GM19240 (cell line): Measurements from ENCODE around the gene ABCA6.
"Not testable (repeated sequence)": the region's sequence is repeated elsewhere in the genome, so short reads cannot be mapped to it uniquely, and the experiment has no call there.

Source experiments
- DNase-seq: peaks from one replicate; pipeline ENCODE4 v3.0.0; 2011; ENCODE audit warnings: low spot score; ENCODE audit not compliant: insufficient read length

ABCA6 gene, protein sequence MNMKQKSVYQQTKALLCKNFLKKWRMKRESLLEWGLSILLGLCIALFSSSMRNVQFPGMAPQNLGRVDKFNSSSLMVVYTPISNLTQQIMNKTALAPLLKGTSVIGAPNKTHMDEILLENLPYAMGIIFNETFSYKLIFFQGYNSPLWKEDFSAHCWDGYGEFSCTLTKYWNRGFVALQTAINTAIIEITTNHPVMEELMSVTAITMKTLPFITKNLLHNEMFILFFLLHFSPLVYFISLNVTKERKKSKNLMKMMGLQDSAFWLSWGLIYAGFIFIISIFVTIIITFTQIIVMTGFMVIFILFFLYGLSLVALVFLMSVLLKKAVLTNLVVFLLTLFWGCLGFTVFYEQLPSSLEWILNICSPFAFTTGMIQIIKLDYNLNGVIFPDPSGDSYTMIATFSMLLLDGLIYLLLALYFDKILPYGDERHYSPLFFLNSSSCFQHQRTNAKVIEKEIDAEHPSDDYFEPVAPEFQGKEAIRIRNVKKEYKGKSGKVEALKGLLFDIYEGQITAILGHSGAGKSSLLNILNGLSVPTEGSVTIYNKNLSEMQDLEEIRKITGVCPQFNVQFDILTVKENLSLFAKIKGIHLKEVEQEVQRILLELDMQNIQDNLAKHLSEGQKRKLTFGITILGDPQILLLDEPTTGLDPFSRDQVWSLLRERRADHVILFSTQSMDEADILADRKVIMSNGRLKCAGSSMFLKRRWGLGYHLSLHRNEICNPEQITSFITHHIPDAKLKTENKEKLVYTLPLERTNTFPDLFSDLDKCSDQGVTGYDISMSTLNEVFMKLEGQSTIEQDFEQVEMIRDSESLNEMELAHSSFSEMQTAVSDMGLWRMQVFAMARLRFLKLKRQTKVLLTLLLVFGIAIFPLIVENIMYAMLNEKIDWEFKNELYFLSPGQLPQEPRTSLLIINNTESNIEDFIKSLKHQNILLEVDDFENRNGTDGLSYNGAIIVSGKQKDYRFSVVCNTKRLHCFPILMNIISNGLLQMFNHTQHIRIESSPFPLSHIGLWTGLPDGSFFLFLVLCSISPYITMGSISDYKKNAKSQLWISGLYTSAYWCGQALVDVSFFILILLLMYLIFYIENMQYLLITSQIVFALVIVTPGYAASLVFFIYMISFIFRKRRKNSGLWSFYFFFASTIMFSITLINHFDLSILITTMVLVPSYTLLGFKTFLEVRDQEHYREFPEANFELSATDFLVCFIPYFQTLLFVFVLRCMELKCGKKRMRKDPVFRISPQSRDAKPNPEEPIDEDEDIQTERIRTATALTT (N-terminal part only)

DNA sequence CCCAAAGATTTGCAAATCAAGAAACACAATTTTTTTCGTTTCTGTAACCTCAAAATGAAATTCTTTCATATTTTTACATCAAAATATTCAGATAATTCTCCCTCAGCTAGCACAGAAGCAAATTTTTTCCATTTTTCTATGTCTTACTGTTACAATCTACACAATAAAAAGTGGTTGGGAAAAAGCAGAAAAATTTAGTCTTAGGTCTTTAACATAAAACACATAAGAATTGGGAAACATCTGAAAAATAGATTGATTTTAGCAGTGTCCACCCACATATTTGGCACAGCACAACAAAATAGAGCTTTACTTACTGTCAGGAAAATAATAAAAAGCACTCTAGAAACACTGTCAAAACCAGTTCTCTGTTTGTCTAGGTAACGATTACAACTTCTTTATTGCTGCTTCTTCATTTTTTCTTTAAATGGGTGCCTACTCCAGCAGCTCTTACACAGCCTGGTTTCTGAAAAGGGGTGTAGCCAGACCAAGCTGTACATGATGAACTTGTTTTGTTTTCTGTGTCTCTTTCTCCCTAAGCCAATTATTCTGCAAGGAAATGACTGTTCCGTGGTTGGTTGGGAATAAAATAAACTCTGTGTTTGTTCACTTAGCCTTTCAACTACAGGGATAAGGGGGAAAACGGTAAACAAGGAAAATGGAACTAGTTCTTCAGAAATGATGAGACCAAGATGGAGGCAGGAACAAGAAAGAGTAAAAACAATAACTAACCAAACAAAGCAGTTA is at the start of gene ABCA6:
TSS of gene ABCA6 (minus strand) at position 465 of the 744 bp plus-strand sequence. CDS start 1,192 bp downstream, outside the sequence.
- no peak for DNase-seq

DNA sequence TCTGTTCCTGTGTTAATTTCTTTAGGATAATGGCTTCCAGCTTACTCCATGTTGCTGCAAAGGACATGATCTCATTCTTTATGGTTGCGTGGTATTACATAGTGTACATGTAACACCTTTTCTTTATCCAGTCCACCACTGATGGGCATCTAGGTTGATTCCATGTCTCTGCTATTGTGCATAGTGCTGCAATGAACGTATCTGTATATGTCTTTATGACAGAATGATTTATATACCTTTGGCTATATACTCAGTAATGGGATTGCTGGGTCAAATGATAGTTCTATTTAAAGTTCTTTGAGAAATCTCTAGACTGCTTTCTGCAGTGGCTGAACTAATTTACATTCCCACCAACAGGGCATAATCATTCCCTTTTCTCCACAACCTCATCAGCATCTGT is 47.1 kb upstream of the ABCA6 start:
- DNase-seq = no peak

DNA sequence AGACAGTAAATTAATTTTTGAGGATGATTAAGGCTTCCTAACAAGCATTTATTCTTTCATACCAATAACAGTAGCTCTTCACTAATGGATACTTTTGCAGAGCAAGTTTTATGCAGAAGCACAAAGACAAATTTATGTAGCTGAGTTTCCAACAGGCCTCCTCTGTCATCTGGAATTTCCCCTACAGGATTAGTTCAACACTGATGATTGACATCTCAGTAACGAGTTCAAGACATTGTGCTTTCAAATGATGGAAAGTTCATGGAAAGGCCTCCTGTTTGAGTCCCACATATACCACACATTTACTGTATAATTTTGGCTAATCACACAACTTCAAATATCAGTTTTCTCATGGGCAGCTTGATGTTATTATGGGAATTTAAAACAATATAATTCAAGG is 46.4 kb upstream of the ABCA6 start:
- DNase-seq = no peak

DNA sequence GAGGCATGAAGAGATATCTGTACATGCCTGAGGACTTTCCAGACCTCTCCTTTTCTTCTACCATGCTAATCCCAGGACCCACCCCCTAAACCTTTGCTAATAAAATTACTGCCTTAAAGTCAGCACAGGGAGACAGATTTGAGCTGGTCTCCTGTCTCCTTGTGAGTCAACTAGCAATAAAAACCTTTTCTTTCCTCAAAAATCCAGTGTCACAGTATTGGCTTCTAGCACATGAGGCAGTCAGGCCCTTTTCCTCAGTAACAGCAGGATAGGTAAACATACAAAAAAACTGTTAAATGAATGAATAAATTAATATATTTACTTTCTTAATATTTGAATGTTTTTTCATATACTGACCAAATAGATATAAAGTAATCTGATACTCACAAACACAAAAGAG is 45.6 kb upstream of the ABCA6 start:
- DNase-seq = no peak

DNA sequence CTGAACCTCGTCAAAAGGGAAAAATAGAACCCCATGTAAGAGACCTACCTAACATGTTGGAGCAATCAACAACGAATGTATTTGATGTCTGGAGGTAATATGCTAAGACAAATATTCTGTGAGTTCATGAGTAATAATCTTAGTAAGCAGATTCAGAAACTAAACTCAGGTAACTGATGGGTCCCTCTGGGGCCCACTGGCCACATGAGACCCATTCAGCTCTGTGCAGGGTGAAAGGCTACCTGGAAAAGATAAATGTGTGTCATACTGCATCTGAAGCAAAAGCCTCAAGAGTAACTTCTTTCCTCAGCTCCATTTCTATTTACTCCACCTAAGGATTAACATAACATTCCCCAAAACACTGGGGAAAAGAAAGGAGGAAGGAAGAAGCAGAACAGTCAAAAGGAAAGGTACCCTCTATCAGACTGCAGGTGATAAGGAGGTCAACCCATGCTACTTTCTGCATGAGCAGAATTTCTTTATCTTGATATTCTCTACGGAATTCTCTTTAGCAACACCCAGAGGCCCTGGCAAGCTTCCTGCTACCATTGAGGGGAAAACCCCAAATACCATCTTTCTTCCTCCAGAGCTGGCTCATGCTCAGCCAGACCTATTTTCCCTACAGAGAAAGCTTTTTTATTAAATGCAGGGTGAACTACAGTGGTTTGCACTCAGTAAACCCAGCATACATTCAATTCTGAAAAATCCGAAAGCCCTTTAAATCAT is 37.7 kb upstream of the ABCA6 start:
- no peak for DNase-seq

DNA sequence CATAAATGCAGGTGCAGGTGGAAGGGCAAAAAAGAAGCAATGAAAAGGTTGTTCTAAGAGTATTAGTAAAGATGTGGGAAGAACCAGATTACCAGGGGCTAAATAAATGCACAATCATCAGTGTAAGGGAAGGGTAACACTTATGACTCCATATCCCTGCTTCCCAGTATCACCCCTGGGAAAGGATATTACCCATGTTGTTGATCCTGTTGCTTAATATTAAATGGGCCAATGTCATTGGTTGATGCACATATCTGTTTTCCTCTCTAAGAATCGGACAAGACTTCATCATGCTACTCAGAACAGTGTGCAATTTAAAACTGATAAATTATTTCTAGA is 34.7 kb upstream of the ABCA6 start:
- DNase-seq = no peak

DNA sequence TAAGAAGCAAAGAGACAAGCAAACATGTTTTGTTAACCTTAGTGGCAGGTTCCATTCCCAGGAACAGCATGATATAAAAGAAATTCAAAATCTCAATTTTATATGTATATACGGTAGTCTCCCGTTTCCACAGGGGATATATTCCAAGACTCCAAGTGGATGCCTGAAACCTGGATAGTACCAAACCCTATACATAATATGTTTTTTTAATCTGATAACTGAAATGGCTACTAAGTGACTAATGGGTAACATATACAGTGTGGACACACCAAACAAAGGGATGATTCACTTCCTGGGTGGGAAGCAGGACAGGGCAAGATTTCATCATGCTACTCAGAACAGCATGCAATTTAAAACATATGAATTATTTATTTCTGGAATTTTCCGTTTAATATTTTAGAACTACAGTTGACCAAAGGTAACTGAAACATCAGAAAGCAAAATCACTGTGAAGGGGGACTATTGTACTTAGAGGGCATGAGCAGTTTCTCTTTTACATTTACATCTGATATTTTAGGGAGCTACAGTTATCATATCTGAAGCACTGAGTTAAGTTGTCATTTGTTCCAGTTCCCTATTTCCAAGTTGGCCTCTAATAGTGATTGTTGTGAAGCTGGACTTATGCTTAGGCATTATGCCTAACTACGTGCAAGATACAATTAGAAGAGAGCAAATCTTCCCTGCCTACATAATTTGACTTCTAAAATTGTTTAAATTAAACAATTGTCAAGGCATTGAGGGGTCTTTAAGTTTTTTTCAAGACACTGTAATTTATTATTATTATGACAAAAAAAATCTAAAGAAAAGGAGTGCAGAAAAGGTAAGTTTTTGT is 34.1 kb upstream of the ABCA6 start:
- DNase-seq = no peak

DNA sequence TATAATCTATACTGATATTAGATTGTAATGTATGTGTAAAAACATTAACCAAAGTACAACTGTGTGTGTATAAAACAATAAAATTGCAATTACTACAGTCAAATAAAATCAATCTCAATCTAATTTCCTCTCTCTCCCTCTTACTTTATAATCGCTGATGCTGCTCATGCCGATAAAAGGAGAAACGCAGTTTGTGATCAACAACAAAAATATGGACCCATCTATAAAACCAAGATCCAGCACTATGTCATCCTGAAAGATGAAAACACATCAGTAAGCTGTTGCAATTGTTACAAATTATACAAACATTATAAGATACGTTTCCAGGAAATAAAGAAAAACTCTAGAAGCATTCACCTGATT is 33.5 kb upstream of the ABCA6 start:
- no peak for DNase-seq

DNA sequence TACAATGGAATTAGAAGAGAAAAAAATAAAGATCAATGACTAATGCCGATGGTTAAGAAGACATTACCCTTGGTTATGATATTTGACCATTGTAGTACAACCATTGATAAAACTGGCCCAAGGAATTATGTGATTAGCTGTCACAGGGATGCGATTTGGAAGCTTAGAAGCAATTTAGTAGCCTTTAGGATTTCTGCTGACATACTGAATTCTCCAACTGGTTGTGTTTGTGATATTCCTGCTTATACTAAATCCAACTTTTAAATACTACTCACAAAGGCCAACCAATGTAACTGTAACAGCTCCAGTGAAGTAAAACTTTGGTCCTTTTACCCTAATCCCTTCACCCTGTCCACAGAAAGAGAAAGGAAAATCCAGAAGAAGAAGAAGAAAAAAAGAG is 31.4 kb upstream of the ABCA6 start:
- no peak for DNase-seq

DNA sequence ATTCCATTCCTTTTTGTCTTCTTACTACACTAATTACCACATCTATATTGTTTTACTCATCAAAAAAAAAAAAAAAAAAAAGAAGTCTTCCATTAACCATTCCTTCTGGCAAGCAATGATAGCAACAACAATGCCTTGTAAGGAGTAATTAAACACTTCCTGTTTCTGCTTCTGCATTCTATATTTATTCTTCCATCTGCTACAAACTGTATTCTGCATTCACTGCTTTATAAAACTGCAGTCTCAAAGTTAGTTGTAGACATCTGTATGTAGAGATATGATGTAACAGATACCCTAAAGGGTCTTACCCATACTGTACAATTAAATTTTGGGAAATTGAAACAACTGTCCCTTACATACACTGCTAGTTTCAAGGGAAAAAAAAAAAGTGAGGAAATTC is 28.7 kb upstream of the ABCA6 start:
- DNase-seq = no peak

DNA sequence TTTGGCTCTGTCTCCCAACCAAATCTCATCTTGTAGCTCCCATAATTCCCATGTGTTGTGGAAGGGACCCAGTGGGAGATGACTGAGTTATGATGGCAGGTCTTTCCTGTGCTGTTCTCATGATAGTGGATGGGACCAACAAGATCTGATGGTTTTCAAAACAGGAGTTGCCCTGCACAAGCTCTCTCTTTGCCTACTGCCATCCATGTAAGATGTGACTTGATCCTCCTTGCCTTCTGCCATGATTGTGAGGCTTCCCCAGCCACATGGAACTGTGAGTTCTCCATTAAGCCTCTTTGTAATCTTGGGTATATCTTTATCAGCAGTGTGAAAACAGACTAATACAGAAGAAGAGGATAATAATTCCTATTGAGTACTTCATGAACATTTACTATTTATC is 26.9 kb upstream of the ABCA6 start:
- not testable (repeated sequence) for DNase-seq

DNA sequence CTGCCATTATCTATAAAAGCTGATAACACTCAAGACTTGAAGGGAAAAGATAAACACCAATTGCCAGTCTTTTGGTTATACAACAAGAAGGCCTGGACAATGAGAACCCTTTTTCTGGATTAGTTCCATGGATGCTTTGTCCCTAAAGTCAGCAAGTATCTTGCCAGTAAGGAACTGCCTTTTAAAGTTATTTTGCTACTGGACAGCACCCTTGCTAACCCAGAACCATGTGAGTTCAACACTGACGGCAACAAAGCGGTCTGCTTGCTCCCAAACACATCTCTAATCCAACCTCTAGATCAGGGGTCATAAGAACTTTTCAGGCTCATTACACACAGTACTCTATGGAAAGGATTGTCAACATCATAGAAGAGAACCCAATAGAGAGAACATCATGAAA is 25.3 kb upstream of the ABCA6 start:
- DNase-seq = no peak

DNA sequence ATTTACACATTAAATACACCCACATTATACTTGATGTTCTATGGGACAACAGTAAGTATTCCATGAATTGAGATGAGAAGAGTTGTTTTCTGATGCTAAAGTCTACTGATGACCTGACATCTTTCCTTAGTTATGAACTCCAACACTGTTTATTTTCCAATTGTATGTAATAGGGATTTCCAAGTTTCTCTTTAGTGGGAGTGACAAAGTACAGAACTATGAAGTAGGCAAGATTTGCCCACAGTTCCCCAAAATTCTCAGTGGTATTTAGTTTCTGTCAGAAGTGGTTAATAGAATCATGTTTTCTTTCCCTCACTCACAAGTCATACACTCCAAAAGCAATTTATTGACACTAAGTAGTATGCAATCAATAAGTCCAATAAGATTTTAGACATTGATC is 22.5 kb upstream of the ABCA6 start:
- no peak for DNase-seq

DNA sequence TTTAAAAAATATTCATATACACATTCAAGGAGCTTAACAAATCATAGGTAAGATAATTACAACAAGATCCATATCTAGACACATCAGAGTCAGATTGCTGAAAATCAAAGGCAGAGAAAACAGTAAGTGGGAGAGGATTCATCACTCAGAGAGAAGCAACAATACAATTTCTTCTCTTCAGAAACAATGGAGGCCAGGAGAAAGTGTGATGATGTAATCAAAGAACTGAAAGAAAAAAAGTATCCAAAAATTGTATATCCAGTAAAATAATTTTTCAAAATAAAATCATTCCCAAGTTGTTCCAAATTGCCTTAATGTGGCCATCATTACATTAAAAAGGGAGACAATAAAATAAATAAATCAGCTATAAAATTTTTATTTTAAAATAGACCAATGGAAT is 17.7 kb upstream of the ABCA6 start:
- no peak for DNase-seq

DNA sequence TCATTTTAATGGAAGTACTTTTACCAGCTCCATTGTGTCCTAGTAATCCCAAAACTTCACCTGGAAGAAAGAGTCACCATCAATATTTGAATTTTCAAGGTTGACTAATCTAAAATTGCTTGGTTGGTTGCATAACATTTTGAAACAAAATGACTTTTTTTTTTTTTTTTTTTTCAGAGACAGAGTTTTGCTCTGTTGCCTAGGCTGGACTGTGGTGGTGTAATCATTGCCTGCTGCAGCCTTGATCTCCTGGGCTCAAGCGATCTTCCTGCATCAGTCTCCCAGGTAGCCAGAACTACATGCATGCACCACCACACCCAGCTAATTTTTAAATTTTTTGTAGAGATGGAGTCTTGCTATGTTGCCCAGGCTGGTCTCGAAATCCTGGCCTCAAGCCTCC is 12.6 kb upstream of the ABCA6 start:
- DNase-seq = no peak

DNA sequence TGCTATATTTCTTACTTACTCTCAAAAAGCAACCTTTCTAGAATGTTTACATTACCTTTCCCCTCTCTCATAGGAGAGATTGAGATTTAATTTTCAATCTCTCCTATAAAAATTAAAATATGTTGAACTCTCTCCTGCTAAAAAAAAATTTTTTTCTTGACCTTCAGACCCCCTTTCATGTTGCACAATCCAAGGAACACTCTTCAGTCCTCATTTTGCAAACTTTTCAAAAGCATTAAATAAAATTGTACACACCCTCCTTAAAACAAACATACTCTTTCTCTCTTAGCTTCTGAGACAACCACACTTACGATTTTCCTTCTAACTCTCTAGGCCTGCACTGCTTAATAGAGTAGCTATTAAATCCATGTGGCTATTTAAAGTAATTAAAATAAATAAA is 8.6 kb upstream of the ABCA6 start:
- DNase-seq = no peak

DNA sequence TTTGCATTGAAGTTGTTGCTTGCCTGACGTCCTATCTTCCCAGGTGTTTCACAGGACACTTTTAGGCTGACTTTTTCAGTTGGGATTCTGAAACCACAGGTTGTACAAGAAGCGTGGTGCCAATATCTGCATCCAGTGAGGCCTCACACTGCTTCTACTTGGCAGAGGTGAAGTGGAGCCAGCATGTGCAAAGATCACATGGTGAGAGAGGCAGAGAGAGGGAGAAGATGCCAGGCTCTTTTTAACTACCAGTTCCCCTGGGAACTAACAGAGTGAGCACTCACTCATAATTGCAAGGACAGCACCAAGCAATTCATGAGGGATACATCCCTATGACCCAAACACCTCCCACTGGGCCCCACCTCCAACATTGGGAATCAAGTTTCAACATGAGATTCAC is 5.8 kb upstream of the ABCA6 start:
- DNase-seq = no peak

DNA sequence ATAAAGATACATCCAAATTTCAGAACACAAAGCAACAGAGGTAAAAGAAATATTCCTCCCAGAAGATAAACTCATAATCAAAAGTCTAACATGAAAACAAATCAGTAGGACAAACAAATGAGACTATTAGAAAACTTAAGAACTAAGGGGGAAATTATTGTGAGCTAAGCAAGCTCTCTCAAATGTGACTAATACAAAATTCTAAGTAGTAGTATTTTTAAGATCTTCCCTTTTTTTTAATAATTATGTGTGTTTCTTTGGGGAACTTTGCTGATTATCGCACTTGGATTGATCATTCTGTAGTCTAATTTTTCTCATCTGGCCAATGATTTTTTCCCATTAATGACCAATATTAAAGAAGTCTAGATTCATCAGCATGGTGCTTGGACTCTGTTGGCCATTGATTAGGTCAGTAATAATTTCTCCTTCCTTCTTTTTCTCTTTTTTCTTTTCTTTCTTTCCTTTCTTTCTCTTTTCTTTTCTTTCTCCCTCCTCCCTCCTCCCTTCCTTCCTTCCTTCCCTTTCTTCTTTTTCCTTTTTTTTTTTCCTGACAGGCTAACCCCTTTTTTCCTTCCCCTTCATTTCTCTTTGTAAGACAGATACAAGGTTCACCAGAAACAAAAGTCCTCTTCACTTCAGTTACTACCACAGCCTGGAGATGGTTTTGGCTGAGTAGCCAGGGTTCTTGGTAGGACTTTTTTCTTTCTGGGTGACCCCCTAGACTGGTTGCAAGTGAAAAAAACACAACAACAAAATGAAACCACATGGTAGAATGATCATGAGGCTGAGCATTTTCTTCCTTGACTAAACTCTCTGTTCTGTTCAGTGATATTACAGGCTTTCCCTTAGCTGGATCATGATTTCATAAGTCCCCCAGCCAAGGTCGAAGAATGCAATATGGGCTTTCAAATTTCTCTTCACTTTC is 2.9 kb upstream of the ABCA6 start:
- DNase-seq = no peak
